Activated T-cell treated with anti-CD3 and anti-CD28 coated beads, Interleukin-2, amount 50 U/mL, for 4 hours (primary cell): ENCODE measurements around the gene RSU1. TPM values are rescaled to one million over a fixed set of nuclear protein-coding genes. Genes with fewer than 3 reads are reported as not detected.

Source experiments
- ATAC-seq, 2 donors: fragments of 200-7000 bp; cut with Tn5 transposase; one replicate each; pipeline ENCODE4 v1.10.0; 2021
- DNase-seq: peaks from one replicate; pipeline ENCODE4 v3.0.0-alpha.2; 2020
- H3K27me3 Mint-ChIP-seq: one replicate; pipeline ENCODE4 v1.8.0; 2021; ENCODE audit warnings: low read depth, mixed read lengths
- H3K36me3 Mint-ChIP-seq: one replicate; pipeline ENCODE4 v1.8.0; 2022; ENCODE audit warnings: mixed read lengths; ENCODE audit not compliant: insufficient read depth
- H3K4me1 Mint-ChIP-seq: one replicate; pipeline ENCODE4 v1.8.0; 2021; ENCODE audit warnings: low read depth, mixed read lengths
- H3K4me3 Mint-ChIP-seq: one replicate; pipeline ENCODE4 v1.8.0; 2021; ENCODE audit warnings: mild to moderate bottlenecking, moderate library complexity, mixed read lengths
- H3K9me3 Mint-ChIP-seq: one replicate; pipeline ENCODE4 v1.8.0; 2021; ENCODE audit warnings: mixed read lengths
- total RNA-seq, 3 donors: library from RNA; stranded (reverse); gene quantifications; one replicate each; pipeline ENCODE4 v1.2.1, GENCODE V29; 2021

The RSU1 gene
- total RNA-seq, 3 donors from 2014 or later = 34.7 to 45.7 (median 44.7) TPM

DNA sequence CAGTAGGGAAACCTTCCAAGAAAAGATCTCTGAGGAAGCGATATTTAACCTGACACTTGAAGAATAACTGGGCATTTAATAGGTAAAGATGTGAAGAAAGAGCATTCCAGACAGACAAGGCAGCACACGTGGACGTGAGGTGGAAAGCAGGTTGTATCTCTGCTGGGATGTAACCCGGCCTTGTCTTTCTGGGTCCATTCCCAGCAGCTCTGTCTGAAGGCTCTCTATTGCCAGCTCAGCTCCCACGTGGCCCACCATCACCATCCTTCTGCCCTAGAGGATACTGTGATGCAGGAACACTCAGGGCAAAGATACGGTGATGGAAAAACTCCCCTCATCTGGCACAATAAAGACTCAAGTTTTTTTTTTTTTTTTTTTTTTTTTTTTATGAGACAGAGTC, 137.7 kb downstream of the RSU1 start:
- H3K27me3 Mint-ChIP-seq = no peaks in the 10 kb centered on the region
- H3K4me1 Mint-ChIP-seq = no peaks in the 10 kb centered on the region
- H3K4me3 Mint-ChIP-seq = no peak overlapping the region
- DNase-seq (no peak), ATAC-seq (no peak)
- no peaks in the 10 kb centered on the region for H3K9me3 Mint-ChIP-seq
- peaks cover 43% of the 10 kb centered on the region for H3K36me3 Mint-ChIP-seq

DNA sequence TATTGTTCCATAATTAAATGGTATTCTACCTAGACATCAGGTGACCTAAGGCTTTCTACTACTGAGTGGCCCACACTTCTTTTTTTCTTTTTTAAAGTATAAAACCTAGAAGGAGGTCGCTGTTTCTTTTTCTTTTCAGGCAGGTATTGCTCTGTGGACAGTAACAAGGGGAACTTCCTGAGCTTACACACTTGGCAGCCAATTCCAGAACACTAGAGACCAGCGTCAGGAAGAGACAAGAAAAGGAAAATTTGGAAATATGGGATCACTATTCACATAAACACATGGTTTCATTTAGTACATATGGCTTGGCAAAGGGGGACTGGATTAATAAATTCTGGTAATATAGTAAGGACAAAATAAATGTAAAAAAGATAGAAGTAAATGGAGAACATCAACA, 141.9 kb downstream of the RSU1 start:
- DNase-seq (no peak), ATAC-seq (no peak)
- Mint-ChIP-seq H3K9me3 (no peaks in the 10 kb centered on the region), H3K4me3 (no peak overlapping the region), H3K36me3 (peaks cover 35% of the 10 kb centered on the region), H3K4me1 (no peaks in the 10 kb centered on the region), H3K27me3 (no peaks in the 10 kb centered on the region)

DNA sequence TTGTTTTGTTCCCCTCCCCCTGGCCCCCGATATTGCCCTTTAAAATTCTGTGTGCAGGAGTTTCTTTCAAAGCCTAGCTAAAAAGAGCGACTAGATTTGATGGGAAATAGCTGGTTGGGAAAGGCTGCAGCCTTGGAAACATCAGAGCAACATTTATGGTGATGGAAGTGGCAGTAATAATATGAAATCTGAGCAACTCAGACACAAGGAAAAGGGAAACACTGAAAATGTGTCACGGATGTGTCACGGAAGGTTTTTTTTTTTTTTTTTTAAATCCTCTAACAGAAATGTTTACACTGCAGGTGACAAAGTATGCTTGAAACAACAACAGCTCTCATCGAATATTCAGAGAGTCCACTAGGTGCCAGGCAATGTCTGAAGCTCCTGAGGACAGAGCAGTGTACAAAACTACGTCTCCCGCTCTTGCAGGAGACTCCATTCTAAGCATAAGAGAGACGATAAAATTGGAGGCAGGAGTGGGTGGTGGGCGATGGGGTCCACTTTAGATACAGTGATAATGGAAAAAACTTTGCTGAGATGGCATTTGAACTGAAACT, 143.0 kb downstream of the RSU1 start:
- H3K9me3 Mint-ChIP-seq = no peaks in the 10 kb centered on the region
- H3K4me1 Mint-ChIP-seq = peaks cover 1% of the 10 kb centered on the region
- no peak overlapping the region for H3K4me3 Mint-ChIP-seq
- ATAC-seq = no peak
- no peak for DNase-seq
- H3K36me3 Mint-ChIP-seq = peaks cover 41% of the 10 kb centered on the region
- no peaks in the 10 kb centered on the region for H3K27me3 Mint-ChIP-seq

DNA sequence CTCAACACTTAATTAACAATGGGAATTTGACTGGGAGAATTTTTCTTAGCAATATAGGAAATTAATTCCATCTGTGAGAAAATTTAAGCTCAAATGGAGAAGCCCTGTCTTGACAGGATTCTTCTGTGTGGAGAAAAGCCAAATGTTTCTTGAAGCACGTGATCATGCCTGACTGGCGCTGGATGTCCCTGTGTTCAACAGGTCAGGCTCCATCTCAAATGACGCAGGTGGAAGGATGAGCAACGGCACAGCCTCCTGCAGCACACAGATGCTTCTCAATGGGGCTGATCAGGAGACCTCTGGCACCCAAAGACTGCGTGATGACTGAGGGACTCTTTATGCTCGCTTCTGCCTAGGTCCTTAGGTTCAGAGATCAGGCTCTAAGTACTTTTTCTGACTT, 143.8 kb downstream of the RSU1 start:
- peaks cover 1% of the 10 kb centered on the region for H3K4me1 Mint-ChIP-seq

DNA sequence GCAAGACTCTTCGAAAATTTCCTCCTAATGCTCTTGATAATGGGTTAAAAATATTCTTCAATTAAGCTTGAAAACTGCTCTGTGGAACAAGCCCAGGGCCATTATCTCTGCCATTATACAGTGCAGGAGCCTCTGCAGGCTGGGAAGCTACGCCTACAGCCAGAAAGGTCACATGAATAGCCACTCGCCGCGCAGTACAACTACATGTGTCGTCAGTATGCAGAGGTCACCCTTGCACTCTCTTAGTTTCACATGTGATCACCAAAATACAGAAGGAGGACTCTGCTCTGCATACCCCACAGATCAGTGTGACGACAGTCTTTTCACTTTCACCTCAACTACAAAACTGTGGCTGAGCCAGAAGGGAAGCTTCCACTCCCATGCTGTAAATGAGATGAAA, 153.8 kb downstream of the RSU1 start:
- H3K4me1 Mint-ChIP-seq = peaks cover 7% of the 10 kb centered on the region
- H3K4me3 Mint-ChIP-seq = no peak overlapping the region
- no peak for ATAC-seq
- H3K27me3 Mint-ChIP-seq = no peaks in the 10 kb centered on the region
- no peaks in the 10 kb centered on the region for H3K9me3 Mint-ChIP-seq
- H3K36me3 Mint-ChIP-seq = peaks cover 18% of the 10 kb centered on the region
- no peak for DNase-seq

More for the DNA sequence above, 143.8 kb downstream of the RSU1 start:
- Mint-ChIP-seq H3K4me3 (no peak overlapping the region), H3K27me3 (no peaks in the 10 kb centered on the region), H3K36me3 (peaks cover 43% of the 10 kb centered on the region), H3K9me3 (no peaks in the 10 kb centered on the region)
- DNase-seq (no peak), ATAC-seq (no peak)

DNA sequence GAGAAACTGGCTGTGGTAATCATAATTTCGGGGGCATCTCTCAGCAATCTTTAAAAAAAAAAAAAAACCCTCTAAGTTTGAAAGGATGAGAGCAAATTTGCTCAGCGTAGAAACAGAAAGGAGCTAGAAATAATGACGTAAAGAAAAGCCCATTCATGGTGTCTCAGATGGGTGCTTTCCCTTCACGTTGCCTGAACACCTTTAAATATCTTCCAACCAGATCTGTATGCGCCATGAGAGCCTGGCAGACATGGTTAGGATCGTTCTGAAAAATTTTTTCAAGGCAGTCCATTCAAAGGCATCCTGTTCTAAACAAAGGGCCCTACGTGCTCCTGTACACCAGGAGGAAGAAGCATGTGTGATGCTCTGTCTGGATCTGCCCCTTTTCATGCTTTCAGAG, 154.3 kb downstream of the RSU1 start:
- H3K27me3 Mint-ChIP-seq = no peaks in the 10 kb centered on the region
- H3K4me3 Mint-ChIP-seq = no peak overlapping the region
- peaks cover 15% of the 10 kb centered on the region for H3K36me3 Mint-ChIP-seq
- no peaks in the 10 kb centered on the region for H3K9me3 Mint-ChIP-seq
- DNase-seq (no peak), ATAC-seq (no peak)
- peaks cover 7% of the 10 kb centered on the region for H3K4me1 Mint-ChIP-seq

DNA sequence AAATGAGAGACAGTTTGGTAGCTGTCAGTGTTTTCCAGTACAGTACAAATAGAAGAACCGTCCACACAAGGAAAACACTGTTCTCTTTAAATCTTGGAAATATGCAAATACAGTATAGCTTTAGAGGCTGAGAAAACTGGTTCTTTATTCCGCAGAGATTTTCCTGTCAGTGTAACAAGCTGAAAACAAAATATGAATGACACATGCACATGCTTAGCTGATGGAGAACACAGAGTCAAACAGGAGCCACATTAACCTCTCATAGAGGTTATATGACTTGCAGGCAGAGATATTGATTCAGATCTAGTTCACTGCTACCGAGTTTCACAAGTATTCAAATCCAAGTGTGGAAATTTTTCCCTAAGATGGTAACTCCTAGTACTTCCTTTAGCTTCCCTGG, 160.3 kb downstream of the RSU1 start:
- no peak for DNase-seq
- Mint-ChIP-seq H3K9me3 (no peaks in the 10 kb centered on the region), H3K4me3 (no peak overlapping the region), H3K27me3 (no peaks in the 10 kb centered on the region), H3K36me3 (peaks cover 7% of the 10 kb centered on the region), H3K4me1 (peaks cover 14% of the 10 kb centered on the region)
- no peak for ATAC-seq

DNA sequence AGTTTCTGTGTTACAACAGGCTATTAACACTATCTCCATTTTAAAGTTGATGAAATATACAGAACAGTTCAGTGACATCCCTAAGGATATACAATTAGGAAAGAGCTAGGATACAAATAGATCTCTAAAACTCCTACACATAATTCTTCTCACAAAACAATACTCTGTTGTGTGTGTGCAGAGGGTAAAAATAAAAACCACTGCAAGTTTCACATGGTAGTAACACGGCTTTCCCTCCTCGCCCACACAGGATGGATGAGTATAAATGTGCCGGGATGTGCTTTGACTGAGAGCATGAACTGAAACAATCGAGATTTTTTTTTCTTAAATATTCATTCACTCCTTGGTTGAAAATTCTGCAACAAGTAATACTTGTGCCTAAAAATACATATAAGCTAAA, 164.0 kb downstream of the RSU1 start:
- Mint-ChIP-seq H3K36me3 (peaks cover 3% of the 10 kb centered on the region), H3K9me3 (no peaks in the 10 kb centered on the region), H3K4me3 (no peak overlapping the region), H3K27me3 (no peaks in the 10 kb centered on the region), H3K4me1 (peaks cover 7% of the 10 kb centered on the region)
- DNase-seq = no peak
- ATAC-seq = no peak

DNA sequence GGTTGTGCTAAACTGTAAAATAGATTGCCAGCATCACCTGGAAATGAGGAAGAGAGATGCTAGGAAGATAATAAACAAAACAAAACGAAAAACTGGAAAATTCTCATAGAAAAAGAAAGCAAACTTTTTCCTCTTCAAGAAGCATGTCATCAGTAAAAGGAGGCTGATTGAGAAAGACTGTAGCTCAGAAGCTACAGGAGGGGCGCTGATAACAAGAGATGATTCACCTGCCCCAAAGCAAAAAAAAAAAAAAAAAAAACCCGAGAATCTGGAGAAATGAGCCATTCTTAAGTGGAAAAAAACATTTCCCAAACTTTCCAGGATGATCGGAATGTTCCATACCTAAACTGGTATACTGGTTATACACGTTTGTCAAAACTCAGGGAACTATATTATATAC, 165.1 kb downstream of the RSU1 start:
- Mint-ChIP-seq H3K36me3 (peaks cover 3% of the 10 kb centered on the region), H3K27me3 (no peaks in the 10 kb centered on the region), H3K9me3 (no peaks in the 10 kb centered on the region), H3K4me3 (no peak overlapping the region), H3K4me1 (peaks cover 7% of the 10 kb centered on the region)
- no peak for DNase-seq
- no peak for ATAC-seq

DNA sequence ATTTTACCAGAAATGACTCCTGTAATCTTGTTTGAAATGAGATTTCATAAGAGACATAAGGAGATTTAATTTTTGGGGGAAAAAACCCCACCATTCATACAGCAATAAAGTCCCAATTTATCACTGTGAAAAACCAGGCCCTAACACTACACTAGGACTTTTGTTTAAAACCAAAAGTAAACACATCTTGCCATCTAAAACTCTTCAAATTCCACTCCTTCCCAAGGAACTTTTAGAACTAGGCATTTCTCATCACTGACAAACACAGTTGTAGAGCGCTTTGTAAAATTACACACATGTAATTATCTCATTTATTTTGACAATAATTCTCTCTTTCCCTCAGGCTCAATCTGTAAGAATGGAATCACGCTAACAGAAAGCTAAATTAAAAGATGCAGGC, 167.5 kb downstream of the RSU1 start:
- DNase-seq (no peak), ATAC-seq (no peak)
- Mint-ChIP-seq H3K4me3 (no peak overlapping the region), H3K4me1 (peaks cover 12% of the 10 kb centered on the region), H3K27me3 (no peaks in the 10 kb centered on the region), H3K36me3 (peaks cover 3% of the 10 kb centered on the region), H3K9me3 (no peaks in the 10 kb centered on the region)

DNA sequence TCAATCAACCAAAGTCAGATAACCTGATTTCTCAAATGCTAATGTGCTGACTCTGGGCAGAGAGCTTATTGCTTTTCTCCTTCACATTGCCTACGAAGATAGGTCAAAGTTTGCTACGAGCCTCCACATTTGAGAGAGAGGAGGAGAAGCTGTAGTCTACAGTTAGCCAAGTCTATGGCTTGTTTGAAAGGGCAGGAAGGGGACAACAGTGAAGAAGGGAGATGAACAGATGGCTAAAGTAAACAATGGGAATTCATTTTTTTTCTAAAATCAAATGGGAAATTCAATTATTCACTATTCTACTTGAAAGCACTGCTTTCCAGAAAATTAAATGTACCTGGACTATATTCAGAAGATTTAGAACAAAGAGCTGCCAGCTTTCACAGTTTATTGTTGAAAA, 168.9 kb downstream of the RSU1 start:
- peaks cover 6% of the 10 kb centered on the region for H3K36me3 Mint-ChIP-seq
- ATAC-seq (no peak), DNase-seq (no peak)
- no peak overlapping the region for H3K4me3 Mint-ChIP-seq
- H3K27me3 Mint-ChIP-seq = no peaks in the 10 kb centered on the region
- H3K9me3 Mint-ChIP-seq = no peaks in the 10 kb centered on the region
- H3K4me1 Mint-ChIP-seq = peaks cover 11% of the 10 kb centered on the region

DNA sequence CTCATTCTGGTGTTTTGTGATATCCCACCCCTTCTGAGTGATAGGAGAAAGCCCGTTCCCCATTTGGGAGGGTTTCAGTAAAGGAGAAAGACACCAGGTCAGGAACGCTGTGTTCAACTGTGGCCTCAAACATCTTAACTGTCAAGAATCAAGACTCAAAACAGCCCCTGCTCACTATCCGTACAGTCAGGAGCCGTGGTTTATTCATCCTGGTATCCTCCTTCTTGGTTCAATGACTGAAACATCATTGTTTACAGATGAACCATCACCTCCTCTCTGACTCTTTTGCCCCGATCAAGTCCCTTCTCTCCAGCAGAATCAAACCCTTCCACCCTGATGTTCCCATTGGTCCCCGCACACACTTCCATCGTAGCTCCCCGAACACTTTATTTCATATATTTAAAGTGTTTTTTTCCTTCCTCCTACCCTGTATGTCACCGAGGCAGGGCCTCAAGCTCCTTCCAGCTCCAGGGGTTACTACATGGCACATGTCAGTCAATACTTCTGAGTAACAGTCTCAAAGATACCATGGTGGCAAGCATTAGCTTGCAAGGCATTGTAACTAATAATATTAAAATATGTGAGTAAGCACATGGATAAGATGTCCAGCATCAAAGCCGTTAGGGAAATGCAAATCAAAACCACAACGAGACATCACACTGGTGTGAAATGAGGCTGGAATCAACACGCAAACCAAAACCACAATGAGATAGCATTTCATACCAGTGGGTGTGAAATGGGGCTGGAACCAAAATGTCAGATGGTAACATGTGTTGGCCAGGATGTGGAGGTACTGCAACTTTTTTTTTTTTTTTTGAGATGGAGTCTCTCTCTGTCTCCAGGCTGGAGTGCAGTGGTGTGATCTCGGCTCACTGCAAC, 170.8 kb downstream of the RSU1 start:
- DNase-seq = no peak
- Mint-ChIP-seq H3K9me3 (no peaks in the 10 kb centered on the region), H3K4me3 (no peak overlapping the region), H3K4me1 (peaks cover 6% of the 10 kb centered on the region), H3K27me3 (no peaks in the 10 kb centered on the region), H3K36me3 (peaks cover 6% of the 10 kb centered on the region)
- ATAC-seq = peak in 1 of 2 donors; percentile 18

DNA sequence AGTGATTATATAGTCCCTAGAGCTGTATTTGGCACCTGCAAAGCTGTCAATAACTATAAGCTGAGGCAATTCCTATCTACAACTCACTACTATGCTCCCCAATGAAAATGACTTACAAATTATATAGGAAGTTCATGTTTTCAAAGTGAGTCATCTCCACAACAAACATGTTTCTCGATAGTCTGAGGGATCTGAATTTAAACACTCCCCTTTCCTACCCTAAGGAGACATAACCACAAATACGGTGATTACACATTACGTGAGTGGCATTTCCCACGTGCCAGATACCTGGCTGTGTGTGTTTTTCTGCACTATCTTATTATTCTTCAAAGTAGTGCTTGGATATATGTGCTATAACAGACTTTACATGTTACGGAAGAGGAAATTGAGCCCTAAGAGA, 173.1 kb downstream of the RSU1 start:
- DNase-seq (no peak), ATAC-seq (no peak)
- H3K4me3 Mint-ChIP-seq = no peak overlapping the region
- H3K9me3 Mint-ChIP-seq = no peaks in the 10 kb centered on the region
- no peaks in the 10 kb centered on the region for H3K27me3 Mint-ChIP-seq
- H3K36me3 Mint-ChIP-seq = peaks cover 9% of the 10 kb centered on the region
- peaks cover 6% of the 10 kb centered on the region for H3K4me1 Mint-ChIP-seq

DNA sequence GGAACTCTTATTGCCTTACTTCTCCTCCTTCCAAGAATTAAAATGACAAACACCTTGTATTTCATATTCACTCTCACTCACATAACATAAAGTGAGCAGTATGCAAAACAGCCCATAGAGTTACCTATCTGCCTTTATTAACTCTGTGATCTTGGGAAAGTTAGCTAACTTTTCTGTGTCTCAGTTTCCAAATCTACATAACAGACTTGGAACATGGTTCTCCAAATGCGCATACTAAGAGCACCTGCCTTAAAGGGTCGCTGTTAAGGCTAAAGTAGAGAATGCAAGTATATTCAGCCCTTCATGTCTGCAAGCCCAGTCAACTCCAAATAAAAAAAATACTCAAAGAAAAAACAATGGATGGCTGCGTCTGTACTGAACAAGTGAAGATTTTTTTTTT, 173.7 kb downstream of the RSU1 start:
- DNase-seq (no peak), ATAC-seq (no peak)
- H3K4me1 Mint-ChIP-seq = peaks cover 6% of the 10 kb centered on the region
- H3K36me3 Mint-ChIP-seq = peaks cover 13% of the 10 kb centered on the region
- no peaks in the 10 kb centered on the region for H3K27me3 Mint-ChIP-seq
- H3K4me3 Mint-ChIP-seq = no peak overlapping the region
- no peaks in the 10 kb centered on the region for H3K9me3 Mint-ChIP-seq

DNA sequence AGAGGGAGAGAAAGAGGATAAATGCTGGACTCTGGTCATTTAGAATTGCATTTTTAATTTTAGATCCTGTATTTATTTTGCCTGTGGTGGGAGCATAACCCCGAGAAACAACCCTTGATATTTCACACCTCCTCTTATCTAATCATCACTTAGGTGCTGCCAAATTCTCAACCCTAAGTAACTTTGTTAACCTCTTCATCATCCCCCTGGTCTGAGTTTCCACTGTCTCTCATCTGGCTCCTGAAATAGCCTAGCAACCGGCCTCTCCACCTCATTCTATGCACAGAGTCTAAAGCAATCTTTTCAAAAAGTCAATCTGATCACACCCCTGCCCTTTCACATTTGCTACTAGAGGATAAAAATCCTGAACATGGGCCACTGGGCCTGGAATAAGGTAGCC, 177.1 kb downstream of the RSU1 start:
- Mint-ChIP-seq H3K4me3 (no peak overlapping the region), H3K36me3 (peaks cover 20% of the 10 kb centered on the region), H3K27me3 (no peaks in the 10 kb centered on the region), H3K4me1 (no peaks in the 10 kb centered on the region), H3K9me3 (no peaks in the 10 kb centered on the region)
- DNase-seq (no peak), ATAC-seq (no peak)
